ENCODE measurements around the gene TRIM40.
"Not testable (repeated sequence)": the region's sequence is repeated elsewhere in the genome, so short reads cannot be mapped to it uniquely, and the experiment has no call there.

Gene TRIM40

GRCh38 chr6:30163090-30163917 lies 27.4 kb downstream of the TRIM40 start, which contains the start of gene TRIM15:
TRIM15 (plus strand) TSS chr6:30163546; CDS start chr6:30163685, 139 bp downstream.
- DNase-seq (ENCODE audit: low read depth): no peak

DNA sequence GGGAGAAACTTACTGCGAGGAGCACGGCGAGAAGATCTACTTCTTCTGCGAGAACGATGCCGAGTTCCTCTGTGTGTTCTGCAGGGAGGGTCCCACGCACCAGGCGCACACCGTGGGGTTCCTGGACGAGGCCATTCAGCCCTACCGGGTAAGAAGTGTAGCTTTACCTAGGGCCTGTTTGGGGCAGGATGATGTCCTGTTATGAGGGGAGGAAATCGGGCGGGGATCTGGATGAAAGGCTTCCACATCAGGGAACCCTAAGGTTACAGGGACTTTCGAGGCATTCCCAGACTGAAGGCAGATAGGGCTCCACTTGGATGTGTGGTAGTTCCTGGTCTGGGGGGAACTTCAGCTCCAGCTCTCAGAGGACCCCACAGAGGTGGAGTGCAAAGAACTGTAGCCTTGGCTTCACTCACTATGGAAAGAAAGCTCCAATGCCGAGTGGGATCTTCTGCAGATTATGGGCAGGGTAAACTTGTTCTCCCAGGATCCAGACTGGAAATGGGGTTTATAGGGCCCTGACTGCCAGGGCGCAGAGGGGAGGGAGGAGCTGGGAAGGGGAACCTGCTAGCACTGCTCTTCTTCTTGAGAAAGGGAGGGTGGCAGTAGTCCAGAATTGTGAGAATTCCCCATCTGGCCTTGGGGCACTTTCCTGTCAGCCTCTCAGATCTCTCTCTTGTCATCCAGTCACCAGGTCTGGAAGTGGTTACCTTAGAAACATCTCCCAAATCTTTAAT lies 28.1 kb downstream of the TRIM40 start:
- DNase-seq (ENCODE audit: low read depth): no peak

- DNase-seq (ENCODE audit: low read depth): no peak
Observed at GRCh38 chr6:30164714-30165113, 28.8 kb downstream of the TRIM40 start.

- not testable (repeated sequence) for DNase-seq (ENCODE audit: low read depth)
Observed at GRCh38 chr6:30165238-30165637, 29.3 kb downstream of the TRIM40 start.

DNA sequence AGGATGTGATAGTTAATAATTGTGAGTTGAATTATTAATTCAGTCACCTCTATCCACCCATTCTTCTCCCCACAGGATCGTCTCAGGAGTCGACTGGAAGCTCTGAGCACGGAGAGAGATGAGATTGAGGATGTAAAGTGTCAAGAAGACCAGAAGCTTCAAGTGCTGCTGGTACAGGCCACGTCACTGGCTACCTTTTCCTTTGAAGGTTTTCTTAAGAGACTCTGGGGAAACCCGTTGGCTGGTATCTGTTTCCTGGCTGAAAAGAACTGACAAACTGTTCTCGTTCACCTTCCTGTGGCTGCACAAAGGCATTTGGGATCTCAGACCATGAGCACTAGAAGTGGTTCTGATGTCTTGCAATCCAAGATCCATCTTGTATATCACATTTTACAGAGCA lies 31.2 kb downstream of the TRIM40 start:
- no peak for DNase-seq (ENCODE audit: low read depth)

DNA sequence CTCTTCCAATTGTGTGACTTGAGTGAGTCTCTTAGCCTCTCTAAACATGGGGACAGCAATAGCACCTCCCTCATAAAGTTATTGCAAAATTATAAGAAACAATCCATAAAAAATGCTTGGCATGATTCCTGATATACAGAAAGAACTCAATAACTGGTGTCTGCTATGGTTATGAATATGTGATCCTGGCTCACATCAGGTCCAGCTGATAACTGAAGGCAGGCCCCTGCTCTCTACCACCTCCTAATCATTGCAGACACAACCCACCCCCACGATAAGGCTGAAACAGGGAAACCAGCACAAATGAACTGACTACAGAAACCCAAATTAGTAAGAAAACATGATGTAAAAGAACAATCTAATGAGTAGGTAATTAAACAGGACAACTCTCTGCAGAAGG lies 32.8 kb downstream of the TRIM40 start:
- no peak for DNase-seq (ENCODE audit: low read depth)

GRCh38 chr6:30169658-30170614 lies 34.0 kb downstream of the TRIM40 start:
- peak; percentile 68 for DNase-seq (ENCODE audit: low read depth)

DNA sequence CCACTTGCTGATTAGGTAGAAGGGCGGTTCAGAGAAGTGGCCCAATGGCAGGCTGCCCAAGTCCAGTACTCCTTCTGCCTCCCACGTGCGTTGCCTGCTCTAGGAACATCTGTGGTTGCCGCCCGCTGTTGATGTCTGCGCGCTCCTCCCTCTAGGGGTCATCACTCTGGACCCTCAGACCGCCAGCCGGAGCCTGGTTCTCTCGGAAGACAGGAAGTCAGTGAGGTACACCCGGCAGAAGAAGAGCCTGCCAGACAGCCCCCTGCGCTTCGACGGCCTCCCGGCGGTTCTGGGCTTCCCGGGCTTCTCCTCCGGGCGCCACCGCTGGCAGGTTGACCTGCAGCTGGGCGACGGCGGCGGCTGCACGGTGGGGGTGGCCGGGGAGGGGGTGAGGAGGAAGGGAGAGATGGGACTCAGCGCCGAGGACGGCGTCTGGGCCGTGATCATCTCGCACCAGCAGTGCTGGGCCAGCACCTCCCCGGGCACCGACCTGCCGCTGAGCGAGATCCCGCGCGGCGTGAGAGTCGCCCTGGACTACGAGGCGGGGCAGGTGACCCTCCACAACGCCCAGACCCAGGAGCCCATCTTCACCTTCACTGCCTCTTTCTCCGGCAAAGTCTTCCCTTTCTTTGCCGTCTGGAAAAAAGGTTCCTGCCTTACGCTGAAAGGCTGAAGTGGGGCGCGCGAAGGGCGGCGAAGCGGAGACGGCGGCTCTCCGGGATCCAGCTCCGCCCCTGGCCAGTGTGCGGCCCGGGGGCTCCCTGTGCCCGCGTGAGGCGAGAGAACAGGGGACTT lies 35.9 kb downstream of the TRIM40 start:
- peak; percentile 35 for DNase-seq (ENCODE audit: low read depth)

- no peak for DNase-seq (ENCODE audit: low read depth)
Observed at GRCh38 chr6:30172681-30173080, 36.7 kb downstream of the TRIM40 start.

- DNase-seq (ENCODE audit: low read depth): no peak
Observed at GRCh38 chr6:30175765-30176164, 39.8 kb downstream of the TRIM40 start.

GRCh38 chr6:30178837-30179236 lies 42.9 kb downstream of the TRIM40 start:
- no peak for DNase-seq (ENCODE audit: low read depth)

GRCh38 chr6:30180145-30180544 lies 44.2 kb downstream of the TRIM40 start:
- no peak for DNase-seq (ENCODE audit: low read depth)

- DNase-seq (ENCODE audit: low read depth): no peak
Observed at GRCh38 chr6:30184417-30185031, 48.6 kb downstream of the TRIM40 start.

DNA sequence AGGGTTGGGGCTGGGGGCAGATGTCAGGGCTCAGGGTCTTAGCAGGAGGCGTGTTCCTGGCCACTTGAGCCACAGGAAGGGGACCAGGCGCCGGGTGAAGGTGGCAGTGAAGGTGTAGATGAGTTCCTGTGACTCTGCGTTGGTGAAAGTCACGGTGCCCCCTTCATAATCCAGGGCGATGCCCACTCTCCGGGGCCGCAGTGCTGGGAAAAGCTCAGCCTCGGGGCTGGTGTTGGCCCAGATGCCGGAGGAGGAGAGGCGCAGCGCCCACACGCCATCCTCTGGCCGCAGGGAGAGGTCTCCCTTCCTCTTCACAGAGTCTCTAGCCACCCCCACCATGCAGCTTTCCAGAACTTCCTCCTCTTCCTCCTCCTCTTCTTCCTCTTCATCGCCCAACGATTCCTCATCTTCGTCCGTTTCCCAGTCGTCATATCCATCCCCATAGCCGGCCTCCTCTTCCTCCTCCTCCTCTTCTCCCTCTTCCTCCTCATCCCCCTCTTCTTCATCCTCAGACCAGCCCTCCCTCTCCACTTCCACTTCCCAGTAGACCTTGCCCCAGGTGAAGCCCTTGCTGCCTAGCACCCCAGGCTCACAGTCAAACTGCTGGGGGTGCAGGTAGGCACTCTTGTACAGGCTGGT lies 50.0 kb downstream of the TRIM40 start:
- DNase-seq (ENCODE audit: low read depth): no peak

DNA sequence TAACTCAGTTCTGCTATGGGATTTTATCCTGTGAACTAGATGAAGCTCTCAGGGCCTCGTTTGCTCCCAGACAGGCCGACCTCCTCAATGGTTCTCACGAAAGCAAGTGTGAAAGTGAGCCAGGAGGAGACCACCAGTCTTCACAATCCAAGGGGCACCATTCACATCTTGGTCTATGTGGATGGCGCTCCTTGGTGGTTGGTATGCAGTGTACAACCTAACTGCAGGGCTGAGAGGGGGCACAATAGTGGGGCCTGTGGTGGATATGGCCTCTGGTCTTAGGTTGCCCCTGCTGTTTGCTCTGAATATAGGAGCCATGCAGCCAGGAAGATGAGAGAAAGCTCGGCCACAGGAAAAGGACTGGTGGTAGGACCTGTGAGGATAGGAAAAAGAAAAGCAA lies 52.6 kb downstream of the TRIM40 start:
- DNase-seq (ENCODE audit: low read depth): no peak

- peak; percentile 71 for DNase-seq (ENCODE audit: low read depth)
Observed at GRCh38 chr6:30192076-30192475, 56.1 kb downstream of the TRIM40 start.

- peak; percentile 48 for DNase-seq (ENCODE audit: low read depth)
Observed at GRCh38 chr6:30194797-30195690, 59.1 kb downstream of the TRIM40 start.

- no peak for DNase-seq (ENCODE audit: low read depth)
Observed at GRCh38 chr6:30195951-30196350, 60.0 kb downstream of the TRIM40 start.

DNA sequence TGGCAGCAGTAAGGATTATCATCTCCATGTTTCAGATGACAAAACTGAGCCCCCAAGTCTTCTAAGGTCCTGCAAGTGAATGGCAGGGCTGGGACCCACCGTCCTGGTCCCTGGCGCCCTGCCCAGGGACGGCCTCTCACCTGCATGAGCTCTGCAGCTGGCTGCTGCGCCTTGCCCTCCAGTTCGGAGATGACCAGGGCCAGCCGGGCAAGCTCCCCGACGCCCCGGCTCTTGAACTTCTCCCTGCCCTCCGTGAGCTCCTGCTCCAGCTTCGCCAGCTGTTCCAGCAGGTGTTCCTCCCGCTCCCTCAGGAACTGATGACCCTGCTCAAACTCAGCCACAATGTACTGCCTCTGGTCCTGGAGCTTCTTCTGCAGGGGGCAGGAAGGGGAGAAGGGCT lies 60.4 kb downstream of the TRIM40 start:
- DNase-seq (ENCODE audit: low read depth): no peak

Measured in ELR (cell line).